ENCODE results near the gene ADCY6. TPM values are rescaled to one million over a fixed set of nuclear protein-coding genes. Genes with fewer than 3 reads are reported as not detected.

ADCY6 gene
- total and polyA plus RNA-seq, 2 donors (not counting 1 experiment from before 2014, with no cell fraction given) = 0.03 TPM; not detected in 1

GRCh38 chr12:48770756-48771155, 18.1 kb downstream of the ADCY6 start:
- intact Hi-C loops (cut with micrococcal nuclease) = no loop called here
- H3K27me3 ChIP-seq (replicated peaks in 1 of 4; ENCODE audit: control extremely low read depth in 1 of 4, control insufficient read depth in 3 of 4, insufficient read depth in 4 of 4, low read length in 3 of 4) = no peaks in the 10 kb centered on the region
- no peak for ATAC-seq (ENCODE audit: low read depth)
- H3K4me3 Mint-ChIP-seq = no peak overlapping the region
- H3K27ac Mint-ChIP-seq = no peak overlapping the region
- H3K9me3 Mint-ChIP-seq (ENCODE audit: insufficient read depth) = no peaks in the 10 kb centered on the region
- 91% methylated on average over 10 of the region's 10 CpGs for WGBS (ENCODE audit: insufficient coverage)
- TF ChIP-seq CTCF (IDR thresholded peaks at IDR 0.05) = no peak
- no peak for TF ChIP-seq EZH2 (IDR thresholded peaks at IDR 0.05; ENCODE audit: borderline replicate concordance, insufficient read depth, low read depth, low read length, poor library complexity, severe bottlenecking)
- ChIA-PET CTCF (interaction anchor here (3.7 kb wide), 1 partner anchor 18 kb away, joined by 11 read pairs; no protein-coding TSS in a partner anchor), POLR2A (no interaction called here)
- H3K4me3 ChIP-seq (ENCODE audit: control extremely low read depth in 1 of 5, extremely low read depth in 1 of 5, insufficient read depth in 1 of 5, low read depth in 2 of 5, low read length in 4 of 5) = no peak overlapping the region
- no peak overlapping the region for H3K9ac ChIP-seq (ENCODE audit: low read length)
- DNase-seq = no peak
- H3K4me1 ChIP-seq (ENCODE audit: control insufficient read depth in 2 of 2, insufficient read depth in 2 of 2, low read length in 2 of 2) = peaks cover 0 to 3% of the 10 kb centered on the region in 2 donors
- H3K9me3 ChIP-seq (ENCODE audit: control extremely low read depth in 1 of 3, control insufficient read depth in 2 of 3, insufficient read depth in 1 of 3, low read length in 2 of 3) = no peaks in the 10 kb centered on the region
- no peaks in the 10 kb centered on the region for H3K79me2 ChIP-seq (ENCODE audit: control insufficient read depth, insufficient read depth, low read length)
- peaks cover 5% of the 10 kb centered on the region for H3K4me1 Mint-ChIP-seq
- no peaks in the 10 kb centered on the region for H4K20me1 ChIP-seq (ENCODE audit: control insufficient read depth, insufficient read depth, low read length, poor library complexity, severe bottlenecking)
- no peak overlapping the region for H3K4me2 ChIP-seq (replicated peaks; ENCODE audit: low read depth, low read length, poor library complexity, severe bottlenecking)
- no peak overlapping the region for H2AFZ ChIP-seq (ENCODE audit: insufficient read depth, low read depth, low read length, poor library complexity, severe bottlenecking)
- H3K27me3 Mint-ChIP-seq = no peaks in the 10 kb centered on the region
- no peaks in the 10 kb centered on the region for H3K36me3 ChIP-seq (replicated peaks in 1 of 2; ENCODE audit: control extremely low read depth in 1 of 2, control insufficient read depth in 1 of 2, extremely low read depth in 1 of 2, insufficient read depth in 2 of 2, low read length in 1 of 2)
- no peak overlapping the region for H3K27ac ChIP-seq (ENCODE audit: low read length in 2 of 2)

GRCh38 chr12:48768736-48769135, 20.2 kb downstream of the ADCY6 start:
- Histone ChIP-seq H3K27ac (ENCODE audit: low read length in 2 of 2) (no peak overlapping the region), H3K79me2 (ENCODE audit: control insufficient read depth, insufficient read depth, low read length) (no peaks in the 10 kb centered on the region), H3K36me3 (replicated peaks in 1 of 2; ENCODE audit: control extremely low read depth in 1 of 2, control insufficient read depth in 1 of 2, extremely low read depth in 1 of 2, insufficient read depth in 2 of 2, low read length in 1 of 2) (no peaks in the 10 kb centered on the region), H3K9ac (ENCODE audit: low read length) (no peak overlapping the region), H3K4me2 (replicated peaks; ENCODE audit: low read depth, low read length, poor library complexity, severe bottlenecking) (no peak overlapping the region), H2AFZ (ENCODE audit: insufficient read depth, low read depth, low read length, poor library complexity, severe bottlenecking) (no peak overlapping the region), H4K20me1 (ENCODE audit: control insufficient read depth, insufficient read depth, low read length, poor library complexity, severe bottlenecking) (no peaks in the 10 kb centered on the region), H3K27me3 (replicated peaks in 1 of 4; ENCODE audit: control extremely low read depth in 1 of 4, control insufficient read depth in 3 of 4, insufficient read depth in 4 of 4, low read length in 3 of 4) (peaks cover 0 to 4% (median 0%) of the 10 kb centered on the region in 4 experiments), H3K9me3 (ENCODE audit: control extremely low read depth in 1 of 3, control insufficient read depth in 2 of 3, insufficient read depth in 1 of 3, low read length in 2 of 3) (no peaks in the 10 kb centered on the region), H3K4me1 (ENCODE audit: control insufficient read depth in 2 of 2, insufficient read depth in 2 of 2, low read length in 2 of 2) (peaks cover 0 to 10% of the 10 kb centered on the region in 2 donors), H3K4me3 (ENCODE audit: control extremely low read depth in 1 of 5, extremely low read depth in 1 of 5, insufficient read depth in 1 of 5, low read depth in 2 of 5, low read length in 4 of 5) (no peak overlapping the region)
- Mint-ChIP-seq H3K4me3 (no peak overlapping the region), H3K27me3 (no peaks in the 10 kb centered on the region), H3K4me1 (peaks cover 15% of the 10 kb centered on the region), H3K27ac (no peak overlapping the region), H3K9me3 (ENCODE audit: insufficient read depth) (no peaks in the 10 kb centered on the region)
- ATAC-seq (ENCODE audit: low read depth) = no peak
- ChIA-PET POLR2A (no interaction called here), CTCF (interaction anchor here (0.7 to 1.3 kb wide), 3 partner anchors 13 to 57 kb away, joined by 3 read pairs; no protein-coding TSS in a partner anchor)
- no peak for TF ChIP-seq CTCF (IDR thresholded peaks at IDR 0.05)
- TF ChIP-seq EZH2 (IDR thresholded peaks at IDR 0.05; ENCODE audit: borderline replicate concordance, insufficient read depth, low read depth, low read length, poor library complexity, severe bottlenecking) = no peak
- 94% methylated on average over 8 of the region's 9 CpGs for WGBS (ENCODE audit: insufficient coverage)
- intact Hi-C loops (cut with micrococcal nuclease) = no loop called here
- no peak for DNase-seq
